ENCODE results near the gene UQCR10.

Gene UQCR10
- long read RNA-seq, transcript UQCR10-201 (2 exons, 916 nt): major isoform, 49 of 52 reads
- long read RNA-seq, partial matches to known transcripts: 0 of 52 reads
- long read RNA-seq, other reads (novel, unspliced or antisense): 2 of 52 reads

DNA sequence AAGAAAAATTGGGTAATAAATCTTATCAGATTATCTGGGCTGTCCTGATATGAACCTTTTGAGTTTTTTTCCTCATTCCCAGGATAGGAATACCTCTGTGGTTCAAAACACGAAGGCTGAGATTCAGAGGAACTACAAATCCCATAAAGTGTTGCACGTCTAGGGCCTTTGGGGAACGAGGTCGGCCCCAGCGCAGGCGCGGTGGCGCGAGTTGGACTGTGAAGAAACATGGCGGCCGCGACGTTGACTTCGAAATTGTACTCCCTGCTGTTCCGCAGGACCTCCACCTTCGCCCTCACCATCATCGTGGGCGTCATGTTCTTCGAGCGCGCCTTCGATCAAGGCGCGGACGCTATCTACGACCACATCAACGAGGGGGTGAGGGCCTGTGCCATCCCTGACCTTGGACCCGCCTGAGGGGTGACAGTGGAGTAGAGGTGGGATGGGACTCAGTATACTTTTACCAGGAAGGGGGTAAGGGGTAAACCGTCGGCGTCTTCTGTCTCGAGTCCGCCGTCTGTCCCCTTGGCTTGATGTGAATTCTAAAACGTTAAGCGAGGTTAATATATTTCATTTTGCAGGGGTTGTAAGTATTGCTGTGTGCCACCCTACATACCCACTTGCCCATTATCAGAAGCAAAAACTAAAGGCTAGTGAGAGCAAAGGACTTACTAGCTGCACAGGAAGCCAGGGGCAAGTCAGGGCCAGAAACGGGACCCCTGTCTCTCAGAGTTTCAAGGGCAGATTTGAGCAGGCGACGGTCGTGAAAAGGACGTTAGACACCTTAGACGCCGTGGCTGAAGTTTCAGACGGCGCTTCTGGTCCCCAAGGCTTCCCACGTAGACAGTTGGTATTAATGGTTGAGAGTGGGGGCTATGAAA, at the start of gene UQCR10:
UQCR10 (plus strand) TSS at position 199 of the 881 bp plus-strand sequence; CDS start at position 229, 30 bp downstream.
- Histone ChIP-seq H3K27ac (replicated peaks) (peak within 1 kb of the TSS; percentile 75), H3K27me3 (ENCODE audit: insufficient read depth, poor library complexity, severe bottlenecking) (no peaks in the 10 kb centered on the region), H3K4me3 (replicated peaks; ENCODE audit: insufficient read depth, low read length) (peak within 1 kb of the TSS; percentile 98)
- peak; percentile 72 to 94 for DNase-seq (ENCODE audit: low read depth in 1 of 2, low spot score in 1 of 2)
- TF ChIP-seq, protein P1, sequence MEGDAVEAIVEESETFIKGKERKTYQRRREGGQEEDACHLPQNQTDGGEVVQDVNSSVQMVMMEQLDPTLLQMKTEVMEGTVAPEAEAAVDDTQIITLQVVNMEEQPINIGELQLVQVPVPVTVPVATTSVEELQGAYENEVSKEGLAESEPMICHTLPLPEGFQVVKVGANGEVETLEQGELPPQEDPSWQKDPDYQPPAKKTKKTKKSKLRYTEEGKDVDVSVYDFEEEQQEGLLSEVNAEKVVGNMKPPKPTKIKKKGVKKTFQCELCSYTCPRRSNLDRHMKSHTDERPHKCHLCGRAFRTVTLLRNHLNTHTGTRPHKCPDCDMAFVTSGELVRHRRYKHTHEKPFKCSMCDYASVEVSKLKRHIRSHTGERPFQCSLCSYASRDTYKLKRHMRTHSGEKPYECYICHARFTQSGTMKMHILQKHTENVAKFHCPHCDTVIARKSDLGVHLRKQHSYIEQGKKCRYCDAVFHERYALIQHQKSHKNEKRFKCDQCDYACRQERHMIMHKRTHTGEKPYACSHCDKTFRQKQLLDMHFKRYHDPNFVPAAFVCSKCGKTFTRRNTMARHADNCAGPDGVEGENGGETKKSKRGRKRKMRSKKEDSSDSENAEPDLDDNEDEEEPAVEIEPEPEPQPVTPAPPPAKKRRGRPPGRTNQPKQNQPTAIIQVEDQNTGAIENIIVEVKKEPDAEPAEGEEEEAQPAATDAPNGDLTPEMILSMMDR (IDR thresholded peaks at IDR 0.05; ENCODE audit: insufficient read depth, low read length): no peak
- TF ChIP-seq, protein P2, sequence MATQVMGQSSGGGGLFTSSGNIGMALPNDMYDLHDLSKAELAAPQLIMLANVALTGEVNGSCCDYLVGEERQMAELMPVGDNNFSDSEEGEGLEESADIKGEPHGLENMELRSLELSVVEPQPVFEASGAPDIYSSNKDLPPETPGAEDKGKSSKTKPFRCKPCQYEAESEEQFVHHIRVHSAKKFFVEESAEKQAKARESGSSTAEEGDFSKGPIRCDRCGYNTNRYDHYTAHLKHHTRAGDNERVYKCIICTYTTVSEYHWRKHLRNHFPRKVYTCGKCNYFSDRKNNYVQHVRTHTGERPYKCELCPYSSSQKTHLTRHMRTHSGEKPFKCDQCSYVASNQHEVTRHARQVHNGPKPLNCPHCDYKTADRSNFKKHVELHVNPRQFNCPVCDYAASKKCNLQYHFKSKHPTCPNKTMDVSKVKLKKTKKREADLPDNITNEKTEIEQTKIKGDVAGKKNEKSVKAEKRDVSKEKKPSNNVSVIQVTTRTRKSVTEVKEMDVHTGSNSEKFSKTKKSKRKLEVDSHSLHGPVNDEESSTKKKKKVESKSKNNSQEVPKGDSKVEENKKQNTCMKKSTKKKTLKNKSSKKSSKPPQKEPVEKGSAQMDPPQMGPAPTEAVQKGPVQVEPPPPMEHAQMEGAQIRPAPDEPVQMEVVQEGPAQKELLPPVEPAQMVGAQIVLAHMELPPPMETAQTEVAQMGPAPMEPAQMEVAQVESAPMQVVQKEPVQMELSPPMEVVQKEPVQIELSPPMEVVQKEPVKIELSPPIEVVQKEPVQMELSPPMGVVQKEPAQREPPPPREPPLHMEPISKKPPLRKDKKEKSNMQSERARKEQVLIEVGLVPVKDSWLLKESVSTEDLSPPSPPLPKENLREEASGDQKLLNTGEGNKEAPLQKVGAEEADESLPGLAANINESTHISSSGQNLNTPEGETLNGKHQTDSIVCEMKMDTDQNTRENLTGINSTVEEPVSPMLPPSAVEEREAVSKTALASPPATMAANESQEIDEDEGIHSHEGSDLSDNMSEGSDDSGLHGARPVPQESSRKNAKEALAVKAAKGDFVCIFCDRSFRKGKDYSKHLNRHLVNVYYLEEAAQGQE (IDR thresholded peaks at IDR 0.05; ENCODE audit: insufficient replicate concordance, low read depth): peak; percentile 30
- TF ChIP-seq POLR2AphosphoS5 (IDR thresholded peaks at IDR 0.05; ENCODE audit: low read depth): peak; percentile 78

DNA sequence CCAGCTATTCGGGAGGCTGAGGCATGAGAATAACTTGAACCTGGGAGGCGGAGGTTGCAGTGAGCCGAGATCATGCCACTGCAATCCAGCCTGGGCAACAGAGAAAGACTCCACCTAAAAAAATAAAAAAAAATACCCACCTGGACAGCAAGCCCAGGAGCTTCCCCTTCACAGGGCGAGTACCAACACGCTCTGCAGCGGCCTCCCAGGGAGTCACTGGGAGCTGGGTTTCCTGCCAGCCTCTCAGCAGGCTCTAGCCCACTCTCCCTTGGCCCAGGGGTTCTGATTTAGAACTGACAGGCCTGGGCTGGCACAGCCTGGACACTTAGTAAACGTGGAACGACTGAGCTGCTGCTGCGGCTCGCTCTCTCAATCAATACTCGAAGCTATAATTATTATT, 49.4 kb upstream of the UQCR10 start:
- no peak for TF ChIP-seq POLR2AphosphoS5 (IDR thresholded peaks at IDR 0.05; ENCODE audit: low read depth)
- no peak for TF ChIP-seq GABPA (IDR thresholded peaks at IDR 0.05; ENCODE audit: low read depth)
- TF ChIP-seq, protein P1 (IDR thresholded peaks at IDR 0.05; ENCODE audit: insufficient read depth, low read length): no peak
- TF ChIP-seq, protein P2 (IDR thresholded peaks at IDR 0.05; ENCODE audit: insufficient replicate concordance, low read depth): no peak
- TF ChIP-seq SPI1 (IDR thresholded peaks at IDR 0.05; ENCODE audit: borderline replicate concordance, low read depth): no peak
- Histone ChIP-seq H3K27me3 (ENCODE audit: insufficient read depth, poor library complexity, severe bottlenecking) (peaks cover 38% of the 10 kb centered on the region), H3K4me3 (replicated peaks; ENCODE audit: insufficient read depth, low read length) (no peak overlapping the region), H3K27ac (replicated peaks) (no peak overlapping the region)
- DNase-seq (ENCODE audit: low read depth in 1 of 2, low spot score in 1 of 2): no peak

DNA sequence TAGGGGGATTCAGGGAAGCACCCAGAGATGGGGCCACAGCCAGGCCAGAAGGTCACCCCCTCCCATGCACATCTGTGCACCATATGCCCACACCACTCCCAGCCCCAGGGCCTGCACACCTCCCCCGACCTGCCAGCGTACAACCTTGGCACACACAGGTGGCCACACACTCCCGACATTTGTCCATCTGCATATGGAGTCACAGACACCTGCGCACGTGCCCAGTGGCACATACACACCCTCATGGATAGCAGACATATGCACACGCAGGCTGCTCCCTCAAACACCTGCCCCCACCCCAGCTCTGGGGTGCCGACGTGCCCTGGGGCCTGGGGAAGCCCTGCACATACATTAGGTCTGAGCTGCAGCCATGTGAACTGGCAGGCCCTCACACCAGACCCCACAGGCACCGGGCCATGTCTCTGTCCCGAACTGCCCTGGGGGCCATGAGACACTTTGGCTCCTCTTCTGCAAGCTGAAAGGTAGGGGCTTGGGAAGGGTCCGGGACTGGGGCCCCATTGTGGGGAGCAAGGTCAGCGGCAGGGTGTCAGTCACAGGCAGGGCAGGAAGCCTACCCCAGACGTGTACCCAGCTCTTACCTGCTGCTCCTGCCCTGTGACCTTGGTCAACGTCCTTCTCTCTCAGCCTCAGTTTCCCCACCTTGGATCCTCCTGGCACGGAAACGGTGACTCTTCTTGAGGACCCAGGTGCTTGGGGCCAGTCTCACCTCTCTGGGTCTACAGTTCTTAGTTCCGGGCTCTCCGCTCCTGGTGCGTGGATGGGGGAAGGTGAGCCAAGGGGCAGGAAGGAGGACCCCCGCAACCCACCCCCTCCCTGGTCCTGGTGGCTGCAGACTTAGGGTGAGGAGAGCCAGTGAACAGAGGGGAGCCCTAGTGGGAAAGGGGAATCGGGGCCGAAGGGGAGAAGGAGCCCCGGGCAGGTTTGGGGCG, 47.9 kb upstream of the UQCR10 start:
- H3K4me3 ChIP-seq (replicated peaks; ENCODE audit: insufficient read depth, low read length): no peak overlapping the region
- H3K27ac ChIP-seq (replicated peaks): no peak overlapping the region
- TF ChIP-seq POLR2AphosphoS5 (IDR thresholded peaks at IDR 0.05; ENCODE audit: low read depth) (no peak), SPI1 (IDR thresholded peaks at IDR 0.05; ENCODE audit: borderline replicate concordance, low read depth) (no peak), GABPA (IDR thresholded peaks at IDR 0.05; ENCODE audit: low read depth) (no peak)
- TF ChIP-seq, protein P2 (IDR thresholded peaks at IDR 0.05; ENCODE audit: insufficient replicate concordance, low read depth): no peak
- TF ChIP-seq, protein P1 (IDR thresholded peaks at IDR 0.05; ENCODE audit: insufficient read depth, low read length): no peak
- H3K27me3 ChIP-seq (ENCODE audit: insufficient read depth, poor library complexity, severe bottlenecking): peaks cover 39% of the 10 kb centered on the region
- no peak for DNase-seq (ENCODE audit: low read depth in 1 of 2, low spot score in 1 of 2)
